Measurements from ENCODE around the gene PCNP.
"Not testable (repeated sequence)": the region's sequence is repeated elsewhere in the genome, so short reads cannot be mapped to it uniquely, and the experiment has no call there.

The PCNP gene

GRCh38 chr3:101633186-101633585, 59.2 kb downstream of the PCNP start:
- DNase-seq (ENCODE audit: low read depth): no peak

- no peak for DNase-seq (ENCODE audit: low read depth)
Observed at GRCh38 chr3:101634591-101635196, 60.7 kb downstream of the PCNP start.

GRCh38 chr3:101635345-101635744, 61.4 kb downstream of the PCNP start:
- no peak for DNase-seq (ENCODE audit: low read depth)

GRCh38 chr3:101635954-101636798, 62.2 kb downstream of the PCNP start:
- peak; percentile 56 for DNase-seq (ENCODE audit: low read depth)

GRCh38 chr3:101637451-101637850, 63.5 kb downstream of the PCNP start:
- DNase-seq (ENCODE audit: low read depth): no peak

- DNase-seq (ENCODE audit: low read depth): no peak
Observed at GRCh38 chr3:101638261-101638745, 64.3 kb downstream of the PCNP start.

GRCh38 chr3:101639280-101639963, 65.4 kb downstream of the PCNP start:
- DNase-seq (ENCODE audit: low read depth): no peak

GRCh38 chr3:101640256-101640655, 66.3 kb downstream of the PCNP start:
- no peak for DNase-seq (ENCODE audit: low read depth)

GRCh38 chr3:101641397-101642115, 67.6 kb downstream of the PCNP start:
- DNase-seq (ENCODE audit: low read depth): not testable (repeated sequence)

- no peak for DNase-seq (ENCODE audit: low read depth)
Observed at GRCh38 chr3:101642441-101642840, 68.5 kb downstream of the PCNP start.

- DNase-seq (ENCODE audit: low read depth): no peak
Observed at GRCh38 chr3:101643009-101643844, 69.2 kb downstream of the PCNP start.

All from stimulated activated CD8-positive, alpha-beta memory T cell treated with anti-CD3 and anti-CD28 coated beads, Interleukin-4, amount 100 ng/mL, for 24 hours (primary cell).